Ammon's horn (tissue), 1 donor: Measurements from ENCODE around the gene MAPK6.

Experiments used
- DNase-seq: peaks from one replicate; pipeline ENCODE4 v3.0.0-alpha.2; 2016; ENCODE audit warnings: low spot score

MAPK6 gene

DNA sequence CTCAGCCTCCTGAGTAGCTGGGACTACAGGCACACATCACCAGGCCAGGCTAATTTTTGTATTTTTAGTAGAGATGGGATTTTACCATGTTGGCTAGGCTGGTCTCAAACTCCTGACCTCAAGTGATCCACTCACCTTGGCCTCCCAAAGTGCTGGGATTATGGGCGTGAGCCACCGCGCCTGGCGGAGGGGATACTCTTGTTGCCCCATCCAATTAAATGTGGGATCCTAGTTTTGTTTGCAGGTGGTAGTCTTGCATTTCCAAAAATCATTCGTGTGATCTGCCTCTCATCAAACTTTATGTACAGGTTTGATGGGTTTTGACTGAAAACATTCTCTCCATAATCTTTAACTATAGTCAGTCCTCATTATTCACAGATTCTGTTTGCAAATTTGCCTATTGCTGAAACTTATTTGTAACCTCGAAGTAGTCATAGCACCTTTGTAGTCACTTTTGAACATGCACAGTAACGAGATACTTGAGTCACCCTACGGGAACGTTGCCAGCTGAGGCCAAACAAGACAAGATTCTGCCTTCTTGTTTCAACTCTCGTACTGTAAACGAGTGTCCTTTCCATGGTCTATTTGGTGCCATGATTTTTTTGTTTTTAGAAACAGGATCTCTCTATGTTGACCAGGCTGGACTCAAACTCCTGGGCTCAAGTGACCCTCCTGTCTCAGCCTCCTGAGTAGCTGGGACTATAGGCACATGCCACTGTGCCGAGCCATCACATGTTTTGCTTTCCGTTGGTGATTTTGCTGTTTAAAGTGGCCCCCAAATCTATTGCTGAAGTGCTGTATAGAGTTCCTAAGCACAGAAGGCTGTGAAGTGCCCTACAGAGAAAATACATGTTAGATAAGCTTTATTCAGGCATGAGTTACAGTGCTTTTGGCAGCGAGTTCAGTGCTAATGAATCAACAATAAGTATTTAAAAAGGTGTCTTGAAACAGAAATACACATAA, 8.1 kb upstream of the MAPK6 start:
- no peak for DNase-seq

DNA sequence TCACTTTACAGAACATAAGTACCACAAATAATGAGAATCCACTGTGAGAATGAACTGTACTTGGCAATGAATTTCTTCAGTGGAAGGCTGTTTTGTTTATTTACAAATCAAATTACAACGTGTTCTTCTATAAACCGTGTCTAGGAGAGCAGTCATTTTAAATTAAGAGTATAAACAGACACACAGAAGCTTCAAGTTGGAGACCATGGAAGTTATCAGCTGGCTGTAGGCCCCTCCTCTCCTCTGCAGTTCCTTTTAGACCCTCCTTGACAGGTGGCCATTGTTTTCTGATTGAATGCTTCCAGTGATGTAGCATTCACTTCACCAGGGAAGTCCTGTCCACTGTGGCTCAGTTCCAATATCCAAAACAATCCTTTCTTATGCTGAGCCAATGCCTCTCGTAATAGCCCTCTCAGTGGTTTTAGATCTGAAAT, 7.3 kb upstream of the MAPK6 start:
- peak; percentile 79 for DNase-seq

DNA sequence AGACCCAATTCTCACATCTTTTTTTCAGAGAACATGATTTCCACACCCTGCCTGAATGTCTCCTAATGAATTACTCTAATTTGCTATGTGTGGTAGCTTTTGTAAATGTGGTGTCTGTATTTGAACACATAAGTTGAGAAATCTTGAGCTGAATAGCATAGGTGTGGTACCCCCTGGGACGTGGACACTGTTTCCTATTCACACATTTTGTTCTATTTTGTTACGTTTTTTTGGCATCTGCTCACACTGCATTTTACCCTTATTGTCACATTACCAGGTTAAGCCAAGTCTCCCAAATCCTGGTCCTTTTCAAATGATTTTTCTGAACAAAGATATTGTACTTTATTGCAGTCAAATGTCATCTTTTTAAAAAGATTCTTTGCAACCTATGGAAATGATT, 6.8 kb upstream of the MAPK6 start:
- DNase-seq = no peak

DNA sequence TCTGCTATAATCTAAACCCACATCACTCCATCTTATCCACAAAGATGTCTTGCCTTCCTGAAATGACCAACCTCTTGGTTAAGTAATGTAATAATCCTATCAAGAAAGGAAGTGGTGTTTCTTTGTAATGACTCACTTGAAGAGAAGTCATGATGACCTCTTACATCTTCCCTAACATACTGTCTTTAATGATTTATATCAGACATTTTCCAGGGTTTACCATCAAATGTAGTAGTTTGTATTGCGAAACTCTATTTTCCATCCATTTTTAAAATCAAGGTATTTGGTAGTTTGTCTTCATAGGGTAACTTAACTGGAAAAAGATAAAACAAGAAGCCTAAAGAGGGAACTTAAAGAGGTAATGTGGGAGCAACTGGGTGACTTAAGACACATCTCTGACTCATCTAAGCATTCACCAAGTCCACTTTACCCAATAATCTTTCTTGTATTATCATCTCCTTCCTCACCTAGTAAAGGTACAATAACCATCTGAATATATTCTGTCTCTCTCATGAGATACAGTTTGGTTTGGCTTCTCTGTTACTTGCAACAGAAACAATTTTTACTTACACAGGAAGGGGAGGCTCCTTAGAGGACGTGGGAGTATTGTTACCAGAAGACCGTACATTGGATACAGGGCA, 5.7 kb upstream of the MAPK6 start:
- no peak for DNase-seq

DNA sequence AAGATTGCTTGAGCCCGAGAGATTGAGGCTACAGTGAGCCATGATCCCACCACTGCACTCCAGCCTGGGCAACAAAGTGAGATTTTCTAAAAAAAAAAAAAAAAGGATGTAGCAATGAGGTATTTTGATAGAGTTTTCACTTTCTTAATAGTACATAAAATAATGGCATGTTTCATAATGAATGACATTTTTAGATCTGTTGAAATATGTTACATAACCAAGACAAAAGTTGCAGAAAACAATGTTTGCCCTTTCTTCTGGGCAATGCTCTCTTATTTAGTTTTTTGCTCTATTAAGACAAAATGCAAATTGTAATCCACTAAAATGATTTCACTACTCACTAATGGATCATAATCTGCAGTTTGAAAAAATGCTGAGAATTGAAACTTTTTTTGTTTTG, 4.4 kb upstream of the MAPK6 start:
- no peak for DNase-seq

DNA sequence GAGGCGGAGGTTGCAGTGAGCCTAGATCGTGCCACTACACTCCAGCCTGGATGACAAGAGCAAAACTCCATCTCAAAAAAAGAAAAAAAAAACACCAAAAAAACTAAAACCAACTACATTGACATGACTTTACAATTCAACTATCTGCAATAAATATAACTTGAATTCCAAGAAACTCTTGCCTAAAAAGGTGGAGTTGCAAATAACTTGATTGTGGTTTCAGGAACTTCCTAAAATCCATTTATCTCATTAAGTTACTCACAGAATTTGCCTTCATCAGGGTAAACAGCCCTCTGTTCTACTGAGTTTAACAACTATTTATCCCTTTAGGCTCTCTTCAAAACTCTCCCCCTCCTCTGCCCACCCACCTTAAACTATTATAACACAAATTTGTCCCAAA, 2.7 kb upstream of the MAPK6 start:
- DNase-seq = no peak

DNA sequence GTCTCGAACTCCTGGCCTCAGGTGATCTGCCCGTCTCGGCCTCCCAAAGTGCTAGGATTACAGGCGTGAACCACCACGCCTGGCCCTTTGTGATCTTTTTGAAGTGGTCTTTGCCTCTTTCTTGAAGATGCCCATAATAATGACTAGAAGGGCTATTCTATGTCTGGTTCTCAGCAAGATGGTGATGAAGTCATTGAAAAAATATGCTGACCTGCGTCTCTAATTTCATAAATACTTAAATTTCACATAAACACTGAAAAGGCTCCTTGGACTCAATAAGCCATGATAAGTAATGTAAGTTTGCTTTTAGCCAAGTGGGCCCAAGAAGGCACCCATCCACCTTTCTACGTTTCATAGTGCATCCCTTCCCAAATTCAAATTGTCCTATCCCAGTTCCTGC, 775 bp upstream of the MAPK6 start:
- DNase-seq = no peak

DNA sequence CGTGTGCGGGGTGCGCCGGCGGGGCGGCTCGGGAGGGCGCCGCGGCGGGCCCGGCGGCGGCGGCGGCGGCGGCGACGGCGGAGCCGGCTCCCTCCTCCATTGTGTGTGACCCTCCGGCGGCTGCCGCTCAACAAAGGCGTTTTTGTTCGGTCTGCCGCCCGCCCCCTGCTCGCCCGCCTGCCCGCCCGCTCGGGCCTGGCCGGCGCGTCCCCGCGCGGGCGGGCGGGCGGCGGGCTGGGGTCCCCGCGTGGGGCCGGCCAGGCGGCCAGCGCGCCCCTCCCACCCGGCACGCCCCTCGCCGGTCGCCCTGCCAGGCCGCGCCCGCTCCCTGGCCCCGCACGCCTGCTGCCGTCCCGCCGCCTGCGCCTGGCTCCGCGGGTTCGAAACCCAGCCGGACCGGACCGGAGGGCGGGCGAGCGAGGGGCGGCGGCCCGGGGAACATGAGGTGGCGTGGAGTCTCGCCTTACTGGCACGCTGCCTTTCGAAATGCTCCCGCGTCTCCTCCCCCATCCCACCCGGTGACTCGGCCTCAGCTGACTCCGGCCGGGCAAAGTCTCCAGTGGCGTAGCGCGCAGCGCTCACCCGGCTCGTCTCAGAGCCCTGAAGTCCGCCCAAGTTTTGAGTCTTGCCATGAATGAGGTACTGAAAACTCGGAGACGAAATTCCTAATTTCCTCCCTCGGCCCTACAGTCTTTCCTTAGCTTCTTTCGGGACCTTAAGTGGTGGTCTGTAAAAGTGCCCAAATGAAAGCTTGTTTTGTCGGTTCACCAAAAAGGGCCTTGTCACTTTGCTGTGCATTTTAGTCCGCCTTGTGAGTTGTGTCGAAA, 588 bp downstream of the MAPK6 start:
- peak; percentile 87 for DNase-seq

DNA sequence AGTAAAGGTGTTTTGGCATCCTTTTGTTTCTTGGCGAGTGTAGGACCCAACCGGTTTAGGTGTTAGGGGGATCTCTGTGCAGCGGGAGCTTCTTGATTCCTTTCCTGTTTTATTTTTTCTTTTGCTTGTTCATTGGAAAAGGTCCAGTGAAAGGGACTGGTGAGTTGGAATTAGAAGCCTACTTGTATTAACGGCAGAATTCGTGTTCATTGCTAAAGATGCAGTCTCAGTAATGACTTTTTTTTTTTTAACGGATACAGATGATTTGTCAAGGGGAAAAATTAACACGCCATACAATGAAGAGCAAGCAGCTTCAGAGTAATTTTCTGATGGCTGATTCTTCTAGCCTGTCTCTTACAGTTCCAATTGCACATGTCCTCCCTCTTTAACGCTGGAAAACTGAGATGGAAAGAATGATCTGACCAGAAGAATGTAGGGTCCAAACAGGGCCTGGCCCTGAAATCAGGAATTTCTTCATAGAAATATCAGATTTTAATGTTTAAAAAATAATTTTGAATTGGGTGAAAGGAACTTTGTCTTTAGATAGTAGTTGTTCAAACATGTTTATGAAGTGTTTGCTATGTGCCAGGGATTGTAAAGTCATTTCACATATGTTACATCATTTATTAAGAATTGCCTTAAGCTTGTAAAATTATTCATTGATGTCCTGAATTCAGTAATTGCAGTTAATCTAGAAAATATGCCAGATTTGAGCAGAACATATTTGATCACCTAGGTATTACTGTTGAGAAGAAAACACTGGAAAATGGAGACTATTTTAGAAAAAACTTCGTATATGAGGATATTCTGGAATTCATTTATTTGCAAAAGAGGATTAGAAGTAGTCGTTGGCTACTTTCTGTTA, 1.4 kb downstream of the MAPK6 start:
- no peak for DNase-seq

DNA sequence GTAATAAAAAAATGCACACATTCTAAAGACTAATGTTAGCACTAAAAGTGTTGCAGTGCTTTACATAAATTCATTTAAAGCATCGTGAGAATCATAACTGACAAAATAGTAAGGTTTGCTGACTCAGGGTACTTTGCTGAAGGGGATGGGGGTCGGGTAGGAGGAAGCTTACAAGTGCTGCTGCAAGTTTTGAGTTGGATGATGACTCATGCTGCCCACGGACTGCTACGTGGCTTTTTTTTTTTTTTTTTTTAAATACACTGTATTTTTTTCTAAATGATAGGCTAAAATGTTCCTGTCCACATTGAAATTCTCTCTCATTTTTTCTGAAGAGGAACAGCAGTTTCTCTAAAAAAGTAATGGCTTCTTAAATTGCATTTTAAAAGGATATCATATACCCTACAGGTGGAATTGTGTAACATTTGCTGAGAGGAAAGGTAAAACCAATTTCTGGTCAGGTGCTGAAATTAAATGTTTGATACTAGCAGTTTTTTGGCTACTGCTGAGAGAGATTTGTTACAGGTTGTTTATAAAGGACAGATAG, 2.2 kb downstream of the MAPK6 start:
- DNase-seq = peak; percentile 65

DNA sequence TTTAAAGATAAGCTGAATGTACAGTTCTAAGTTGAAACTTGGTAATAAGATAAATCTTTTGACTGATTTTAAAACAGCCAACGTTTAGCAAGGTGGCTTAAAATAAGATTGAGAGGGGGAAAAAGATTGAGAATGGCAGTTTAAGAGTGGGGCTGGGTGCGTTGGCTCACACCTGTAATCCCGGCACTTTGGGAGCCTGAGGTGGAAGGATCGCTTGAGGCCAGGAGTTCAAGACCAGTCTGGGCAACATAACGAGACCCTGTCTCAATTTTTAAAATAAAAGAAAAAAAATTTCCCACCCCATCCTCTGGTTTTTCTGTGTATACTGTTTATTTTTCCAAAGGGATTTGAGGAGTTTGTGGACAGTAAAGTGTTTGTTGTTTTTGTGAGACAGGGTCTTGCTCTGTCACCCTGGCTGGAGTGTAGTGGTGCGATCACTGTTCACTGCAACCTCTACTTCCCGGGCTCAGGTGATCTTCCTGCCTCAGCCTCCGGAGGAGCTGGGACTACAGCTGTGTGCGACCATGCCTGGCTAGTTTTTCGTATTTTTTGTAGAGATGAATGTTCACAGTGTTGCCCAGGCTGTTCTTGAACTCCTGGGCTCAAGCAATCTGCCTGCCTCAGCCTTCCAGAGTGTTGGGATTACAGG, 3.0 kb downstream of the MAPK6 start:
- no peak for DNase-seq

DNA sequence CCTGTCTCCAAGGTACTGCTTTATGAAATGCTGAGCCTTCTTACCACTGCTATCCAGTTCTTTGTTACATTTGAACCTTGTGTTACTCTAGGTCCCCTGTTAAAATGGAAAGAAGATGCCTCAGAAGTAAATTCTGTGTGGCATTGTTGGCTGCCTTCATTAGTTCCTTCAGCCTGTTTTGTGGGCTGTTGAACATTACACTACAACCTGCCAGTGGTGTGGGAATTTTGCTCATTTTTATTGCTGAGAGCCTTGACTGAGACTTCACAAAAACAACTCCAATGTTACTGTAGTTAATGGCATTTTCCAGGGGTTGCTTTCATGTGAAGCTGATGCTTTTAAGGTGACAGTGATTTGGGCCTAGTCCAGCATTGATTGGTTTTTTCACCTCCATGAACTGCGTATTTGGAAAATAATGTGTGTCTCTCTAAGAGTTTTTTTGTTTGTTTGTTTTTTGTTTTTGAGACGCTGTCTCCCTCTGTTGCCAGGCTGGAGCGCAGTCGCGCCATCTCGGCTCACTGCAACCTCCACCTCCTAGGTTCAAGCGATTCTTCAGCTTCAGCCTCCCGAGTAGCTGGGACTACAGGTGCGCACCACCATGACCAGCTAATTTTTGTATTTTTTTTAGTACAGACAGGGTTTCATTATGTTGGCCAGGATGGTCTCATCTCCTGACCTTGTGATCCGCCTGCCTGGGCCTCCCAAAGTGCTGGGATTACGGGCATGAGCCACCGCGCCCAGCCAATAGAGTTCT, 4.3 kb downstream of the MAPK6 start:
- DNase-seq = no peak

DNA sequence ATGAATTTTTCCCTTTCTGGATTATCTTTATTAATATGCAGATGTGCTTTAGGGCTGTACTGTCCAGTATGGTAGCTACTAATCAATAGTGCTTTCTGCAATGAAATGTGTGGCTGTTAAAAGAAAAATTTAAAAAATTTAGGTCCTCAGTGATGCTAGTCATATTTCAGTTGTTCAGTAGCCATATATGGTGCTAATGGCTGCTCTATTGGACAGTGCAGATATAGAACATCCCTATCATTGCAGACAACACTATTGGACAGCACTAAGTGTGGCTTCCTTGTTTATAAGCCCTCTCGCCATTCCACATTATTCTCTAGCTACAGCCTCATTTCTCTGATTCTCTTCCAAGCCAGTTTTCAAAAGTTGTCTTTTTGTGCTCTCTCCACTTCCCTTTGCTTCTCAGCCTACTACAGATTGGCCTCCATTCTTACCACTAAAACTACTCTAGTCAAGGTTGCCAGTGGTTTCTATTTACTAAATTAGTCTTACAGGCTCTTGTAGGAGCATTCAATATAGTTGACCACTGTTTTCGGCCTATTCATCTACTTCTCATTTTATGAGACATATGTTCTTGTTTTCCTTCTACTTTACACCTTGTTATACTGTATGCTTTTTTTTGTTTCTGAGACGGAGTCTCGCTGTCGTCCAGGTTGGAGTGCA, 9.5 kb downstream of the MAPK6 start:
- no peak for DNase-seq

DNA sequence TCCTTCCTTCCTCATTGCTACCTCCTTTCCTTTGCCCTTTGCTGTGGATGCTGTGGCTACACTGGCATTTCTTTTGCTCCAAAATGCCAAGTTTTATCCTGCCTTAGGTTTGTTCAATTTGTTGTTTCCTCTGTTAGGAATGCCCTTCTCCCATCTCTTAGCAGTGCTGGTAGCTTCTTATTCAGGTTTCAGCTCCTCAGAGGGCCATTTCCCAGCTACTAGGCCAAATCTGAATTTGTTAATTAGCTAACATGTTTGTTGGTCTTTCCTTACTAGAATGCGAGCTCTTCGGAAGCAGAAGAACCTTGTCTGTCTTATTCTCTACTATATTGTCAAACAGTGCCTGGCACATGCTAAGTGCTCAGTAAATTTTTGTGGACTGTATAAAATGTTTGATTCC, 11.0 kb downstream of the MAPK6 start:
- DNase-seq = no peak

DNA sequence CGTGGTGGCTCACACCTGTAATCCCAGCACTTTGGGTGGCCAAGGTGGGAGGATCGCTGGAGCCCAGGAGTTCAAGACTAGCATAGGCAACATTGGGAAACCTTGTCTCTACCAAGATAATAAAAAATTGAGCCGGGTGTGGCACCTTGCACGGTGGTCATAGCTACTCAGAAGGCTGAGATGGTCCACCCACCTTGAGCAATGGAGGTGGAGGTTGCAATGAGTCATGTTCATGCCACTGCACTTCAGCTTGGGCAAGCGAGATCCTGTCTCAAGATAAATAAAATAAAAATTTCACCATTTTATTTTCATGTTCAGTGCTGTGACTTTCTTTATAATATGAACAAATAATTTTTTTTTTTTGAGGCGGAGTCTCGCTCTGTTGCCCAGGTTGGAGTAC, 12.5 kb downstream of the MAPK6 start:
- DNase-seq = no peak

DNA sequence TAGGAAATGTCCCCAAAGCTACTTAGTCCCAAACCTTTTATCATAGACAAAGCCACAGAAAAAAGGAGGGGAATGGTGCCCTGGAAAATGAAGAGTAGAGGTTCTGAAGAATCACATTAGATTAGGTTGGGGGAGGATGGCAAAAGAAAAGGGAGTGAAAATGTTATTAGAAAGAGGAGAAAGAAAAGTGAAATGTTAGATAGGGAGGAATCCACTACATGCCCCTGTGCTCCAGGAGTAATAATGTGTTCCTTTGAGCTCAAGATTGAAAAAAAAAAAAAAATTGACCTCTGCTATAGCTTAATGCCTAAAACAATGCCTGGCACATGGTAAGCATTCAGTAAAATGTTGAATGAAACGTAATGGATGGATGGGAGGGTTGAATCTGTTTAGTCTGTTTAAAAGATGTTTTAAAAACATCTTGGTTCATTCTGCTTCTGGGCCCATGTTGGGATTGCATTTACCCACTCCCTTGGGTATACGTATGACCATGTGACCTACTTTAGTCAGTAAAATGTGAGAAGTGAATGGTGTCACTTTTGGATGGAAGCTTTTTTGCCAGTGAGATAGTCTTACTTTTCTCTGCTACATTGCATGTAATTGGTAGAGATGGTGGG, 19.0 kb downstream of the MAPK6 start:
- DNase-seq = no peak

DNA sequence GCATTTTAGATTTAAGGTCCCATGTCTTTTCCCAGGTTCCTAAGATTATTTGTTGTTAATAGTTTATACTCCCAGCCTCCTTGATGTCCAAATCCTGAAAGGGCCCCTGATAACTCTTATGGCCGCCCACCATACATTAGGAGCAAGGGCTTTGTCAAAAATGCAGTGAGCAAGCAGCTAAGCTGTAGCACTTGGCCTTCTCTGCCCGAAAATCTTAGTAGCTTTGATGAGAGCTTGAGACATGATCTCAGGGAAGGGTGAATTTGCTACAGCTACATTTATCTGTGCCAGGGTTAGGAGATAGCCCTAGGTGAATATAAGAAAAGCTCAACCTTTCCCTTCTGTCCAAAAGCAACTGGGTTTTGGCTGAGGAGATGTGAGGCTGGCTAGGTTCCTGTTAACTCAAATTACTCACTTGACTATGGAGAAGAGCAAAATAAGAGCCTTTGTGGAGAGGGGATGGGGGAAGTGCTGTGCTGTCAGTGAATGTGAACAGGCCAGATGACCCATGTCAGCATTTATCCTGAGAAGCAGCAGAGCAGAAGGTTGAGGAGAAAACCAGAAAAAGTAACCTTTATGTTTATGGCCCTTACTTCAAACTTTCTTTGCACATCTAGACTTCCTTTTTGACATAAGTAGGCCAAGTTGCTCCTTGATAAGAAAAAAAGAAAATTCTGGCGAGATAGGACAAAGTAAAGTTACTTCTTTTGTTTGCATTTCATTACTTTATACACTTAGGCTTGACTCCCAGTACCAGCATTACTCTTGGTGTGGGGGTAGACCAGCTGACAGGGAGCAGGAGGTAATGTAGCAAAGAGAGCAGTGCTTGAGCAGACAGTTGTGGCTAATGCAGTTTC, 21.1 kb downstream of the MAPK6 start:
- DNase-seq = peak; percentile 76
